ENCODE data around the gene CYYR1.

The CYYR1 gene

GRCh38 chr21:26581818-26582217 is 8.7 kb upstream of the CYYR1 start (continued):
- TF ChIP-seq ZNF518A (tag by site-specific recombination; conservative IDR thresholded peaks at IDR 0.05; ENCODE audit: low read depth) (peak; percentile 59), YY2 (tag by site-specific recombination; IDR thresholded peaks at IDR 0.05) (no peak), ZBTB7A (tag by site-specific recombination; IDR thresholded peaks at IDR 0.05; ENCODE audit: low read depth) (no peak), KLF16 (tag by site-specific recombination; IDR thresholded peaks at IDR 0.05) (no peak), ZNF776 (tag by site-specific recombination; IDR thresholded peaks at IDR 0.05; ENCODE audit: borderline replicate concordance) (no peak), YY1 (tag by site-specific recombination; IDR thresholded peaks at IDR 0.05) (no peak), ZNF394 (tag by site-specific recombination; IDR thresholded peaks at IDR 0.05; ENCODE audit: borderline replicate concordance) (peak; percentile 51; the same call in 1 of the 2 replicates), ZNF335 (tag by site-specific recombination; conservative IDR thresholded peaks at IDR 0.05) (no peak), ZFP3 (tag by site-specific recombination; IDR thresholded peaks at IDR 0.05; ENCODE audit: low read depth) (no peak), ZNF555 (tag by site-specific recombination; conservative IDR thresholded peaks at IDR 0.05) (peak; percentile 38), ZNF548 (tag by site-specific recombination; IDR thresholded peaks at IDR 0.05) (no peak), KLF8 (tag by site-specific recombination; IDR thresholded peaks at IDR 0.05) (no peak), GFI1B (tag by site-specific recombination; IDR thresholded peaks at IDR 0.05) (no peak), SP3 (tag by site-specific recombination; IDR thresholded peaks at IDR 0.05) (no peak), ZNF777 (tag by site-specific recombination; IDR thresholded peaks at IDR 0.05; ENCODE audit: borderline replicate concordance) (no peak), ZNF302 (tag by site-specific recombination; IDR thresholded peaks at IDR 0.05; ENCODE audit: low read depth) (no peak), ZXDB (tag by site-specific recombination; IDR thresholded peaks at IDR 0.05) (no peak), ZNF140 (tag by site-specific recombination; IDR thresholded peaks at IDR 0.05) (peak; percentile 49; the same call in 1 of the 2 replicates), ZNF426 (tag by site-specific recombination; IDR thresholded peaks at IDR 0.05) (peak; percentile 48), EGR2 (tag by site-specific recombination; IDR thresholded peaks at IDR 0.05; ENCODE audit: low read depth) (no peak), ZNF623 (tag by site-specific recombination; IDR thresholded peaks at IDR 0.05) (peak; percentile 26; the same call in 1 of the 2 replicates), ZNF645 (tag by site-specific recombination; IDR thresholded peaks at IDR 0.05) (no peak), ZBTB48 (tag by site-specific recombination; IDR thresholded peaks at IDR 0.05) (no peak), ZNF114 (tag by site-specific recombination; IDR thresholded peaks at IDR 0.05) (no peak), KLF9 (tag by site-specific recombination; IDR thresholded peaks at IDR 0.05; ENCODE audit: low read depth) (no peak), ZEB2 (tag by site-specific recombination; IDR thresholded peaks at IDR 0.05) (no peak), ZBTB44 (tag by site-specific recombination; IDR thresholded peaks at IDR 0.05) (no peak), MYNN (tag by site-specific recombination; IDR thresholded peaks at IDR 0.05; ENCODE audit: borderline replicate concordance) (no peak), GLI4 (tag by site-specific recombination; IDR thresholded peaks at IDR 0.05) (no peak), ZFP41 (tag by site-specific recombination; IDR thresholded peaks at IDR 0.05; ENCODE audit: borderline replicate concordance) (no peak), ZNF174 (tag by site-specific recombination; IDR thresholded peaks at IDR 0.05) (no peak)
- TF ChIP-seq, protein P1, sequence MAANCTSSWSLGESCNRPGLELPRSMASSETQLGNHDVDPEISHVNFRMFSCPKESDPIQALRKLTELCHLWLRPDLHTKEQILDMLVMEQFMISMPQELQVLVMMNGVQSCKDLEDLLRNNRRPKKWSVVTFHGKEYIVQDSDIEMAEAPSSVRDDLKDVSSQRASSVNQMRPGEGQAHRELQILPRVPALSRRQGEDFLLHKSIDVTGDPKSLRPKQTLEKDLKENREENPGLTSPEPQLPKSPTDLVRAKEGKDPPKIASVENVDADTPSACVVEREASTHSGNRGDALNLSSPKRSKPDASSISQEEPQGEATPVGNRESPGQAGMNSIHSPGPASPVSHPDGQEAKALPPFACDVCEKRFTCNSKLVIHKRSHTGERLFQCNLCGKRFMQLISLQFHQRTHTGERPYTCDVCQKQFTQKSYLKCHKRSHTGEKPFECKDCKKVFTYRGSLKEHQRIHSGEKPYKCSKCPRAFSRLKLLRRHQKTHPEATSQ (tag by site-specific recombination; IDR thresholded peaks at IDR 0.05) = no peak
- TF ChIP-seq, protein P2, sequence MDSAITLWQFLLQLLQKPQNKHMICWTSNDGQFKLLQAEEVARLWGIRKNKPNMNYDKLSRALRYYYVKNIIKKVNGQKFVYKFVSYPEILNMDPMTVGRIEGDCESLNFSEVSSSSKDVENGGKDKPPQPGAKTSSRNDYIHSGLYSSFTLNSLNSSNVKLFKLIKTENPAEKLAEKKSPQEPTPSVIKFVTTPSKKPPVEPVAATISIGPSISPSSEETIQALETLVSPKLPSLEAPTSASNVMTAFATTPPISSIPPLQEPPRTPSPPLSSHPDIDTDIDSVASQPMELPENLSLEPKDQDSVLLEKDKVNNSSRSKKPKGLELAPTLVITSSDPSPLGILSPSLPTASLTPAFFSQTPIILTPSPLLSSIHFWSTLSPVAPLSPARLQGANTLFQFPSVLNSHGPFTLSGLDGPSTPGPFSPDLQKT (IDR thresholded peaks at IDR 0.05; ENCODE audit: borderline replicate concordance, low read depth, low read length) = no peak
